Measurements from ENCODE around the gene TMEM50A.
"Not testable (repeated sequence)": the region's sequence is repeated elsewhere in the genome, so short reads cannot be mapped to it uniquely, and the experiment has no call there.

The TMEM50A gene

GRCh38 chr1:25337483-25338187 is 499 bp upstream of the TMEM50A start:
- peak; percentile 32 for DNase-seq

- no peak for DNase-seq
Measured at GRCh38 chr1:25338986-25339385, 852 bp downstream of the TMEM50A start.

- DNase-seq, result no peak
Measured at GRCh38 chr1:25341746-25342145, 3.6 kb downstream of the TMEM50A start.

- DNase-seq, result no peak
Measured at GRCh38 chr1:25342846-25343245, 4.7 kb downstream of the TMEM50A start.

GRCh38 chr1:25343872-25344271 is 5.7 kb downstream of the TMEM50A start:
- no peak for DNase-seq

GRCh38 chr1:25347556-25347955 is 9.4 kb downstream of the TMEM50A start:
- no peak for DNase-seq

GRCh38 chr1:25349606-25350005 is 11.5 kb downstream of the TMEM50A start:
- no peak for DNase-seq

GRCh38 chr1:25355841-25356395 is 17.8 kb downstream of the TMEM50A start:
- no peak for DNase-seq

GRCh38 chr1:25356441-25356840 is 18.3 kb downstream of the TMEM50A start:
- no peak for DNase-seq

- DNase-seq, result no peak
Measured at GRCh38 chr1:25356848-25357247, 18.7 kb downstream of the TMEM50A start.

GRCh38 chr1:25360596-25361581 is 22.8 kb downstream of the TMEM50A start:
- no peak for DNase-seq

- no peak for DNase-seq
Measured at GRCh38 chr1:25361901-25362300, 23.8 kb downstream of the TMEM50A start.

- not testable (repeated sequence) for DNase-seq
Measured at GRCh38 chr1:25362634-25363559, 24.8 kb downstream of the TMEM50A start.

- no peak for DNase-seq
Measured at GRCh38 chr1:25369241-25369640, 31.1 kb downstream of the TMEM50A start.

- DNase-seq, result not testable (repeated sequence)
Measured at GRCh38 chr1:25369691-25370271, 31.6 kb downstream of the TMEM50A start.

GRCh38 chr1:25371757-25372156 is 33.6 kb downstream of the TMEM50A start:
- not testable (repeated sequence) for DNase-seq

GRCh38 chr1:25378367-25378766 is 40.2 kb downstream of the TMEM50A start:
- DNase-seq, result not testable (repeated sequence)

- not testable (repeated sequence) for DNase-seq
Measured at GRCh38 chr1:25382543-25382942, 44.4 kb downstream of the TMEM50A start.

- DNase-seq, result not testable (repeated sequence)
Measured at GRCh38 chr1:25383090-25383489, 45.0 kb downstream of the TMEM50A start.

- not testable (repeated sequence) for DNase-seq
Measured at GRCh38 chr1:25383875-25384274, 45.7 kb downstream of the TMEM50A start.

- not testable (repeated sequence) for DNase-seq
Measured at GRCh38 chr1:25387096-25387495, 49.0 kb downstream of the TMEM50A start.

- not testable (repeated sequence) for DNase-seq
Measured at GRCh38 chr1:25388691-25389090, 50.6 kb downstream of the TMEM50A start.

Data from activated CD8-positive, alpha-beta memory T cell treated with anti-CD3 and anti-CD28 coated beads, Interleukin-2, amount 50 U/mL, for 4 hours (primary cell).